GM12874 (cell line): Measurements from ENCODE around the gene TFB2M.

Experiments used
- CTCF ChIP-seq: IDR thresholded peaks from 2 replicates; pipeline ENCODE4 v1.5.1; 2011; ENCODE audit warnings: low read depth, mild to moderate bottlenecking, control low read depth, low read length, moderate library complexity; ENCODE audit not compliant: insufficient read depth

Gene TFB2M

GRCh38 chr1:246527402-246528088 is 38.5 kb downstream of the TFB2M start:
- no peak for TF ChIP-seq CTCF

DNA sequence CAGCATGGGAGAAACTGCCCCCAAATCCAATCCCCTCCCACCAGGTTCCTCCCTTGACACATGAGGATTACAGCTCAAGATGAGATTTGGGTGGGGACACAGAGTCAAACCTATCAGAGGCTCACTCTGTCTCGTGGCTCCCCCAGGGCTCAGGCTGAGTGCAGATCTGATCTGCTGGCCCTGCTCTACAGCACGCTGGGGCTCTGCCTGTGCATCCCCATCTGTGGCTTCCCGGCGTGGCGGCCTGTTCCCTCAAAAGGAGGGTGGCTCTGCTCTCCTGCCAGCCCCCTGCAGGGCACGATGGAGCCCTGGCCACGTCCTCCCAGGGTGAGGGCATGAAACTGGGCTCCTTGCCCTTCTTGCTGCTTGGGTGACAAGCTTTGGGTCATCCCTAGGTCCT is 39.1 kb downstream of the TFB2M start:
- no peak for TF ChIP-seq CTCF

DNA sequence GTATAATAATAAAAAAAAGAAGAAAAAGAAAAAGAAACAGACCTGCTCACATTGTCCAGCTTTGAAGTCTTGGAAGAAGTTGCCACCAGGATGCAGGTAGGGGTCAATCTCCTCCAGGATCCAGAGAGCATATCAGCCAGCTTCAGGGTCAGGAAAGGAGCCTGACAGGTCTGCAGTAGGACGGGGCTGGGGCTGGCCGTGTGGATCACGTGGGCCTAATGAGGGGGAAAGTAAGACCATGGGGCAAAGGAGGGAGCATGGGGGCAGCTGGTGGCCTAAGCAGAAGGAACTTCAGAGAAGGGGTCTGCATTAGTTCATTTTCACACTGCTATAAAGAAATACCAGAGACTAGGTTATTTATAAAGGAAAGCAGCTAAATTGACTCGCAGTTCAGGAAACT is 39.7 kb downstream of the TFB2M start:
- TF ChIP-seq CTCF = no peak

GRCh38 chr1:246519514-246519913 is 46.5 kb downstream of the TFB2M start:
- no peak for TF ChIP-seq CTCF

DNA sequence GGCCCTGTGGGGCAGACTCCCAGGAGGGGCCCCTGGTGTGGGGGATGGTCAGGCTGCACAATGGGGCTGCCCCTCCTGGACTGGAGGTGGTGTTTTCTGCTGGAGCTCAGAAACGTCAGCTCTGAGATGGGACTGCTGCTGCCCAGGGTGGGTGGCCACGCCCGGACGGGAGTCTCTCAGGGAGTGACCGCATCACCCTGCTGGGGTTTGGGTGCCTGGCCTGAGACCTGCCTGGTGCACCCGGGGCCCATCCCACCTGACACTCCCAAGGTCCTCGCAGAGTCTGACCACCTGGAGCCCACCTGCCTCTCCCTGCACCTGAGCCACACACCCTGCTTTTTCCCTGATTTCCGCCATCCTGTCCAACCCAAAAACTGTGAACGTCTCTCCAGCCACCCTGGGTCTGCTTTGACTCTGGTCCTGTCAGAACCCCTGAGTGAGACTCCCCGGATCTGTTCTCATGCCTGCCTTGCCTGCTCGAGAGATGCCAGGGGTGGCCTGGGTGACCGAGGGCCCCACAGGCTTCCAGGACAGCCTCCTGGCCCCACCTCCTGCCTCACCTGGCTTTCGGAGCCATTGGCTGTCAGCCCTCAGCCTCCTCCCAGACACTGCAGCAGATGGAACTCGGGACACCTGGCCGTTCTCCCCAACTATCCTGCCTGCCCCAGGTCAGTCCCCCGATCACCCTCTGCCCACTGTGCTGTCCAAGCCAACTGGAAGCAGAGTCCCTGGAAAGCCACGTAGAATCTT is 47.4 kb downstream of the TFB2M start:
- TF ChIP-seq CTCF = no peak

DNA sequence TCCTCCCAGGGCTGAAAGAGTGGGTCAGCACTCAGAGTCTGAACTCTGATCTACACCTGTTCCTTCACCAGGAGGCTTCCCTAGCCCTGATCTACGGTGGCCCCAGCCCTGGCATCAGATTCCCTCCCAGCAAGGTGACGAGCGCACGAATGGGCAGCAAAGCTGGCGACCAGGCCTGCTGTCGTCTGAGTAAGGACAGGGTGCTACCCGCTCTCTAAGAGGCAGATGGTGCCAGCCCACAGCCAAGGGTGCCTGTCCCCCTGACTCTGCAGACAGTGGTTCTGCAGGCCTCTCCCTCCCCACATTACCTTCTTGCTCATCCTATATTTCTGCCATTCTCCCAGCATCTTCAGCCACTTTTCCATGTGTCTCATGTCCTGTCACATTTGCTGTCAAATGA is 48.7 kb downstream of the TFB2M start:
- no peak for TF ChIP-seq CTCF

GRCh38 chr1:246516126-246516525 is 49.9 kb downstream of the TFB2M start:
- TF ChIP-seq CTCF = no peak
